Astrocyte (in vitro differentiated cells and primary cell): ENCODE measurements around the gene SLC22A31.

ENCODE experiments used
- EZH2 ChIP-seq: IDR thresholded peaks from 2 replicates; pipeline ENCODE4 v1.6.1; 2012; ENCODE audit warnings: mild to moderate bottlenecking, low read length, inconsistent platforms; ENCODE audit not compliant: insufficient read depth
- TF ChIP-seq, protein P1 (sequence below): IDR thresholded peaks from 2 replicates; pipeline ENCODE4 v1.5.1; 2011; ENCODE audit warnings: low read depth, mild to moderate bottlenecking, inconsistent platforms, low read length, moderate library complexity; ENCODE audit not compliant: insufficient read depth

GRCh38 chr16:89170346-89171215, 29.8 kb downstream of the SLC22A31 start:
- TF ChIP-seq EZH2 = no peak
- TF ChIP-seq, protein P1, sequence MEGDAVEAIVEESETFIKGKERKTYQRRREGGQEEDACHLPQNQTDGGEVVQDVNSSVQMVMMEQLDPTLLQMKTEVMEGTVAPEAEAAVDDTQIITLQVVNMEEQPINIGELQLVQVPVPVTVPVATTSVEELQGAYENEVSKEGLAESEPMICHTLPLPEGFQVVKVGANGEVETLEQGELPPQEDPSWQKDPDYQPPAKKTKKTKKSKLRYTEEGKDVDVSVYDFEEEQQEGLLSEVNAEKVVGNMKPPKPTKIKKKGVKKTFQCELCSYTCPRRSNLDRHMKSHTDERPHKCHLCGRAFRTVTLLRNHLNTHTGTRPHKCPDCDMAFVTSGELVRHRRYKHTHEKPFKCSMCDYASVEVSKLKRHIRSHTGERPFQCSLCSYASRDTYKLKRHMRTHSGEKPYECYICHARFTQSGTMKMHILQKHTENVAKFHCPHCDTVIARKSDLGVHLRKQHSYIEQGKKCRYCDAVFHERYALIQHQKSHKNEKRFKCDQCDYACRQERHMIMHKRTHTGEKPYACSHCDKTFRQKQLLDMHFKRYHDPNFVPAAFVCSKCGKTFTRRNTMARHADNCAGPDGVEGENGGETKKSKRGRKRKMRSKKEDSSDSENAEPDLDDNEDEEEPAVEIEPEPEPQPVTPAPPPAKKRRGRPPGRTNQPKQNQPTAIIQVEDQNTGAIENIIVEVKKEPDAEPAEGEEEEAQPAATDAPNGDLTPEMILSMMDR = no peak
